Globus pallidus (tissue), 1 donor: ENCODE measurements around the gene DROSHA.

Experiments
- DNase-seq: peaks from one replicate; pipeline ENCODE4 v3.0.0-alpha.2; 2015; ENCODE audit warnings: low spot score

DROSHA gene

DNA sequence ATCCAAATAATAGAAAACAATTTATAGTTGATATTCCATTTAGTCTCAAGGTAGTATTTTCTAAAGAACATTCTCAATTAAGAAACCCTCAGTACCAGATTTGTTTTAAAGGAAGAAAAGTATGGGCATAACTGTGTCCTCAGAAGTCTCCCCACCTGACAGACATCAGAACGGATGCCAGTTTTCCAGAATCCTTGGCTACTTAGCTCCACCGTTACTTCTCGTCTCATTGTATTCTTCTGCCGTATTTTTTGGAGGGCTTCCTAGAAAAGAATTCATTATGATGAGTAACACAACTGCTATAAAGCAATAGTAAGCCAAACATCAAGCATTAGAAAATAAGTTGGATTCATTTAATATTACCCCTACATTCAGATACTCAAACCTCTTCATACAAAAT, 67.8 kb downstream of the DROSHA start:
- no peak for DNase-seq

GRCh38 chr5:31463351-31463750, 68.5 kb downstream of the DROSHA start:
- no peak for DNase-seq

GRCh38 chr5:31459594-31459993, 72.3 kb downstream of the DROSHA start:
- DNase-seq, result no peak

DNA sequence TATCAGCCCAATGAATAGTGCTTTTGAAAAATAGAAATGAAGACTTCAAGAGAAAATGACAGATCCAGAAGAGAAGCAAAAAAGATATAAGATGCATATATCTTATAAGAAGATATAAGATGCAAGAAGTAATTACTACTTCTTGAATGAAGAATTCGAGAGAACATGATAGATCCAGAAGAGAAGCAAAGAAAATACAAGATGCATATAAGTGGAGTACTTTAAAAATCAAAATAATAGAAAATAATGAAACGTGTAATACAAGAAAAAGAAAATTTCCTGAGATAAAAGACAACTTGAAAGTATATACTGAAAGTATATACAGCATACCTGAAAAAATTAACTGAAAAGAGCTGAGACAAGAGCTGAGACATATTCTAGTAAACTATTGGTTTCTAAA, 76.7 kb downstream of the DROSHA start:
- no peak for DNase-seq

DNA sequence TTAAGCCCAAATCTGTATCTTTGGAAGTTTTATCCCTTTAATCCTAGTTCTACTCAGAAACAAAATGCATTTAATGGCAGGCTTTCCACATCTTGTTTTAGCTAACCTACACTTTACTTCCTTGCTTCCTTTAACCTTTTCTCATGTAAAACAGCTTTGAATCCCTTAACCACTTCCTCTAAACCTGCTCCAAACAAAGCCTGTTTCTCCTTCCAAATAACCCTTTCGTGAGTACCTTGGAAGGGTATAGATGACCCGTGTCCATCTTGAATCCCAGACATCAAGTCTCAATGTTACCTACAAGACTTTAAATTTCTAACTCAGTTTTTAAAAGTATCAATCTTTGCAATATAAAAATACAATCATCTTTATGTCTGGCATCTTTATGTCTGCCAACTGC, 78.4 kb downstream of the DROSHA start:
- no peak for DNase-seq

- no peak for DNase-seq
Measured at GRCh38 chr5:31452314-31452713, 79.6 kb downstream of the DROSHA start.

- no peak for DNase-seq
Measured at GRCh38 chr5:31449962-31450361, 81.9 kb downstream of the DROSHA start.

DNA sequence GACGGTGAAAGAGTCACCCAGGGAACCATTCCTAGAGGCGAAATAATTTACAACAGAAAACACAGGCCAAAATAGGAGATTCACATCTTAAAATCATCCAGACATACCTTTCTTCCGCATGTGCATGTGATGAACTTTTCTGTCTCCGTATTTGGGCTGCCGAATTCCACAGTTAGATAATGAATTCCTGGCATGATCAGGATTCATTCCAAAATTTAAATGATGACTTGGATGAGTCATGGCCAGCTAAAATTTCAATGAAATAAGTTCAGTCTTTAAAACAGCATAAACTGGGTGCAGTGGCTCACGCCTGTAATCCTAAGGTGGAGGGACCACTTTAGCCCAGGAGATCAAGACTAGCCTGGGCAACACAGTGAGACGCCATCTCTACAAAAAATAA, 82.7 kb downstream of the DROSHA start:
- DNase-seq, result no peak

- DNase-seq, result no peak
Measured at GRCh38 chr5:31445041-31445600, 86.8 kb downstream of the DROSHA start.

- no peak for DNase-seq
Measured at GRCh38 chr5:31443572-31443971, 88.3 kb downstream of the DROSHA start.

GRCh38 chr5:31442058-31442745, 89.7 kb downstream of the DROSHA start:
- no peak for DNase-seq

- DNase-seq, result no peak
Measured at GRCh38 chr5:31436851-31437250, 95.0 kb downstream of the DROSHA start.

DNA sequence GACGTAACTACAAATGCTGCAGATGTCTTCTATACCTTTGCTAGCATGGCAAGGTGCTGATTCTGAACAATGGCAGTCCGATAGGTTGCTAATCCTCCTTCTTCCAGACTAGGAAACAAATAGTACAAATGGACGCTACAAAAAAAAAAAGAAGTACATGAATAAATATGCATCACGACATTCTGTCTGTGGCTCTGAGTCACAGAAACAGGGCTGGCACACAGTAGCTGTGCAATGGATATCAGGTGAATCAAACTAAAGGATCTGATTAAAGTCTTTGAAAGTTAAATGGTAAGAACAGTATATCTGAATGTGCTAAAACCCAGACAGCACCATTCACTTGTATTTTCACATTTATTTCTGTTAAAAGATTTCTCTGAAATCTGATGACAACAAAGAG, 96.2 kb downstream of the DROSHA start:
- DNase-seq, result no peak

DNA sequence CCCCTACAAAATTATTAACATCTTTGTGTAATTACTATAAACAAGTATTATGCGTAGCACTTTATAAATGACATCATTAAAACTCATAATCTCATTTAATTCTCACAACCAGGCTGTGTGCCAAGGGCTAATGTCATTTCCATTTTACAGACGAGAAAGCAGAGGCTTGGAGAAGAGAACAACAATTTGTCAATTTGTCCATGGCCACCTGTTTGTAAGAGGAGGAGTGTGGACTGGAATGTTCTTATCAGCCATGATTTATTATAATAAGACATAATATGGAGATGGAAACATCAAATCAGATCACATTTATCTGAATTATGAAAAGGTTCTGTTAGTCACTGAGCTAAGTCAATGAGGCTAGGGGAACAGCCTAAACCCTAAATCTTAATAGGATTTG, 97.0 kb downstream of the DROSHA start:
- DNase-seq, result no peak

- no peak for DNase-seq
Measured at GRCh38 chr5:31433229-31433628, 98.7 kb downstream of the DROSHA start.

- DNase-seq, result no peak
Measured at GRCh38 chr5:31427724-31428309, 104.1 kb downstream of the DROSHA start.

- DNase-seq, result no peak
Measured at GRCh38 chr5:31427013-31427723, 104.7 kb downstream of the DROSHA start.

GRCh38 chr5:31421806-31422586, 109.9 kb downstream of the DROSHA start:
- no peak for DNase-seq

- no peak for DNase-seq
Measured at GRCh38 chr5:31417512-31417911, 114.4 kb downstream of the DROSHA start.

DNA sequence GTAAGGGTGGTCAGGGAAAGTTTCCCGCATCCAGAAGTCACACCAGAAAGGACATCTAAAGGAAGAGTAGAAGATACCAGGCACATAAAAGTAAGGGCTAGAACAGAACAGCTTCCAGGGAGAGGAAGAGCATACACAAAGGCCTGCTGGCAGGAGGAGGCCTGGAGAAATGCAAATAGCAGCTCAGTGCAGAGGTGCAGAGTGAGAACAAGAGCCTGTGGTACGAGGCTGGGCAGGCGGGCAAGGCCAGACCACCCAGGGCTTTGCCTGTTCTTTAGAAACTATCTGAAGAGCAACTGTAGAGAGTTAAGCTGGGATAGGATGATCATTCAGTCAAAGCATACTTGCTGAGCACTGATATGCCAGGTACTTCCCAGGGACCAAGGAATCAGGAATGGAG, 115.3 kb downstream of the DROSHA start:
- no peak for DNase-seq

GRCh38 chr5:31415960-31416359, 115.9 kb downstream of the DROSHA start:
- DNase-seq, result no peak
